ENCODE data around the gene CDK14.

Gene CDK14

DNA sequence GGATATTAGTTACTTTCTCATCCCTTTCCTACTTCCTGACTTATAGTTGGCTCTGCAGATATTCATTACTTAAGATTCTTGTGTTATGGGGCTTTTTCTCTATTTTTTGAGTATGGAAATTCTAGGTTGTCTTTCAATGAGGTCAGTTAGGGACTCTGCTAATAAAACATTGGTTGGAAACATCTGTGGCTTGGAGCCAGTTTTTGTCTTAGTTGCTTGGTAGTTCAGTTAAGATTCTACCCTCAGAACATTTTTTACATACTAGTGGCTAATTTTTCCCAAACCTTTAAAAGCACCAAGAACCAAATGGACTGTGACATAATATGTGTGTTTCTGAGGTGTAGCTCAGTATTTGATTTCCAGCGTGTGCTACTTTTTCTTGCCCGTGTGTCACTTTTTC lies 362.5 kb downstream of the CDK14 start:
- H3K27ac ChIP-seq (ENCODE audit: low read length) = no peak overlapping the region
- peaks cover 5% of the 10 kb centered on the region; the same call in 1 of the 2 replicates for H3F3A ChIP-seq (ENCODE audit: insufficient read depth, low read length)
- H2AFZ ChIP-seq (ENCODE audit: low read length) = no peak overlapping the region
- peaks cover 7% of the 10 kb centered on the region; the same call in 1 of the 2 replicates for H3K36me3 ChIP-seq (replicated peaks; ENCODE audit: insufficient read depth, low read length)
- H3K4me3 ChIP-seq (ENCODE audit: low read length) = no peak overlapping the region
- H4K20me1 ChIP-seq (ENCODE audit: insufficient read depth, low read length) = no peaks in the 10 kb centered on the region
- H3K9me2 ChIP-seq (replicated peaks; ENCODE audit: insufficient read depth, low read length) = no peaks in the 10 kb centered on the region
- H3K9ac ChIP-seq (ENCODE audit: low read length) = no peak overlapping the region
- no peak overlapping the region for H3K4me2 ChIP-seq (ENCODE audit: low read depth, low read length)
- TF ChIP-seq EZH2 (optimal IDR thresholded peaks at IDR 0.05; ENCODE audit: low read depth, low read length) = no peak
- TF ChIP-seq EZH2phosphoT487 (IDR thresholded peaks at IDR 0.05; ENCODE audit: low read length) = no peak
- TF ChIP-seq, protein P1, sequence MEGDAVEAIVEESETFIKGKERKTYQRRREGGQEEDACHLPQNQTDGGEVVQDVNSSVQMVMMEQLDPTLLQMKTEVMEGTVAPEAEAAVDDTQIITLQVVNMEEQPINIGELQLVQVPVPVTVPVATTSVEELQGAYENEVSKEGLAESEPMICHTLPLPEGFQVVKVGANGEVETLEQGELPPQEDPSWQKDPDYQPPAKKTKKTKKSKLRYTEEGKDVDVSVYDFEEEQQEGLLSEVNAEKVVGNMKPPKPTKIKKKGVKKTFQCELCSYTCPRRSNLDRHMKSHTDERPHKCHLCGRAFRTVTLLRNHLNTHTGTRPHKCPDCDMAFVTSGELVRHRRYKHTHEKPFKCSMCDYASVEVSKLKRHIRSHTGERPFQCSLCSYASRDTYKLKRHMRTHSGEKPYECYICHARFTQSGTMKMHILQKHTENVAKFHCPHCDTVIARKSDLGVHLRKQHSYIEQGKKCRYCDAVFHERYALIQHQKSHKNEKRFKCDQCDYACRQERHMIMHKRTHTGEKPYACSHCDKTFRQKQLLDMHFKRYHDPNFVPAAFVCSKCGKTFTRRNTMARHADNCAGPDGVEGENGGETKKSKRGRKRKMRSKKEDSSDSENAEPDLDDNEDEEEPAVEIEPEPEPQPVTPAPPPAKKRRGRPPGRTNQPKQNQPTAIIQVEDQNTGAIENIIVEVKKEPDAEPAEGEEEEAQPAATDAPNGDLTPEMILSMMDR (IDR thresholded peaks at IDR 0.05; ENCODE audit: low read length) = no peak
- DNase-seq = no peak
- H3K27me3 ChIP-seq (replicated peaks; ENCODE audit: insufficient read depth, low read length) = no peaks in the 10 kb centered on the region
- no peaks in the 10 kb centered on the region for H3K4me1 ChIP-seq (ENCODE audit: low read length)
- no peaks in the 10 kb centered on the region for H3K9me3 ChIP-seq (replicated peaks; ENCODE audit: insufficient read depth, low read length)
- peaks cover 9% of the 10 kb centered on the region; the same call in 1 of the 2 replicates for H3K79me2 ChIP-seq (ENCODE audit: low read length)

- no peak for TF ChIP-seq EZH2 (optimal IDR thresholded peaks at IDR 0.05; ENCODE audit: low read depth, low read length)
- TF ChIP-seq, protein P1 (IDR thresholded peaks at IDR 0.05; ENCODE audit: low read length) = no peak
- no peak for TF ChIP-seq EZH2phosphoT487 (IDR thresholded peaks at IDR 0.05; ENCODE audit: low read length)
Measured at GRCh38 chr7:90961037-90961725, 365.1 kb downstream of the CDK14 start.

GRCh38 chr7:90965211-90965610 lies 369.1 kb downstream of the CDK14 start:
- Histone ChIP-seq H3K36me3 (replicated peaks; ENCODE audit: insufficient read depth, low read length) (no peaks in the 10 kb centered on the region), H4K20me1 (ENCODE audit: insufficient read depth, low read length) (0 out of 2 replicates have a peak, but pooled peaks cover 4% of the 10 kb centered on the region)
- no peak for DNase-seq

More at GRCh38 chr7:90961037-90961725, 365.1 kb downstream of the CDK14 start:
- Histone ChIP-seq H2AFZ (ENCODE audit: low read length) (no peak overlapping the region), H3K9me2 (replicated peaks; ENCODE audit: insufficient read depth, low read length) (no peaks in the 10 kb centered on the region), H3K9ac (ENCODE audit: low read length) (no peak overlapping the region), H3K4me3 (ENCODE audit: low read length) (no peak overlapping the region), H3F3A (ENCODE audit: insufficient read depth, low read length) (peaks cover 5% of the 10 kb centered on the region; the same call in 1 of the 2 replicates), H3K79me2 (ENCODE audit: low read length) (peaks cover 9% of the 10 kb centered on the region; the same call in 1 of the 2 replicates), H3K36me3 (replicated peaks; ENCODE audit: insufficient read depth, low read length) (no peaks in the 10 kb centered on the region; the same call in 1 of the 2 replicates), H3K27ac (ENCODE audit: low read length) (no peak overlapping the region), H3K4me1 (ENCODE audit: low read length) (no peaks in the 10 kb centered on the region), H3K27me3 (replicated peaks; ENCODE audit: insufficient read depth, low read length) (no peaks in the 10 kb centered on the region), H3K9me3 (replicated peaks; ENCODE audit: insufficient read depth, low read length) (no peaks in the 10 kb centered on the region), H3K4me2 (ENCODE audit: low read depth, low read length) (no peak overlapping the region), H4K20me1 (ENCODE audit: insufficient read depth, low read length) (0 out of 2 replicates have a peak, but pooled peaks cover 4% of the 10 kb centered on the region)
- no peak for DNase-seq

More at GRCh38 chr7:90965211-90965610, 369.1 kb downstream of the CDK14 start:
- Histone ChIP-seq H3K9me3 (replicated peaks; ENCODE audit: insufficient read depth, low read length) (no peaks in the 10 kb centered on the region), H3K4me2 (ENCODE audit: low read depth, low read length) (no peak overlapping the region), H3K4me1 (ENCODE audit: low read length) (no peaks in the 10 kb centered on the region), H3F3A (ENCODE audit: insufficient read depth, low read length) (peaks cover 2% of the 10 kb centered on the region; the same call in 1 of the 2 replicates), H3K79me2 (ENCODE audit: low read length) (0 out of 2 replicates have a peak, but pooled peaks cover 4% of the 10 kb centered on the region), H3K9me2 (replicated peaks; ENCODE audit: insufficient read depth, low read length) (no peaks in the 10 kb centered on the region), H3K4me3 (ENCODE audit: low read length) (no peak overlapping the region), H3K27me3 (replicated peaks; ENCODE audit: insufficient read depth, low read length) (no peaks in the 10 kb centered on the region), H3K9ac (ENCODE audit: low read length) (no peak overlapping the region), H2AFZ (ENCODE audit: low read length) (no peak overlapping the region), H3K27ac (ENCODE audit: low read length) (no peak overlapping the region)
- TF ChIP-seq, protein P1 (IDR thresholded peaks at IDR 0.05; ENCODE audit: low read length) = no peak
- TF ChIP-seq EZH2phosphoT487 (IDR thresholded peaks at IDR 0.05; ENCODE audit: low read length) (no peak), EZH2 (optimal IDR thresholded peaks at IDR 0.05; ENCODE audit: low read depth, low read length) (no peak)
